NCI-H774 (cell line): ENCODE results near the gene ACCSL.

ENCODE experiments used
- DNase-seq: peaks from one replicate; lab custom pipeline; 2025; lab: John Stamatoyannopoulos, UW

The ACCSL gene

GRCh38 chr11:44018829-44019228 is 29.0 kb upstream of the ACCSL start:
- DNase-seq = no peak

GRCh38 chr11:44024977-44025376 is 22.8 kb upstream of the ACCSL start:
- DNase-seq = no peak

- no peak for DNase-seq
These were observed 22.1 kb upstream of the ACCSL start for GRCh38 chr11:44025727-44026126.

- DNase-seq = no peak
These were observed 19.4 kb upstream of the ACCSL start for GRCh38 chr11:44028401-44028800.

GRCh38 chr11:44028816-44029506 is 18.8 kb upstream of the ACCSL start:
- no peak for DNase-seq

GRCh38 chr11:44029507-44029845 is 18.3 kb upstream of the ACCSL start:
- no peak for DNase-seq

GRCh38 chr11:44029977-44030911 is 17.5 kb upstream of the ACCSL start:
- no peak for DNase-seq

- DNase-seq = no peak
These were observed 16.8 kb upstream of the ACCSL start for GRCh38 chr11:44030996-44031395.

GRCh38 chr11:44031549-44031948 is 16.2 kb upstream of the ACCSL start:
- DNase-seq = no peak

- no peak for DNase-seq
These were observed 15.3 kb upstream of the ACCSL start for GRCh38 chr11:44032299-44033085.

GRCh38 chr11:44033411-44033850 is 14.3 kb upstream of the ACCSL start:
- no peak for DNase-seq

- DNase-seq = no peak
These were observed 13.9 kb upstream of the ACCSL start for GRCh38 chr11:44033856-44034255.

- DNase-seq = no peak
These were observed 13.1 kb upstream of the ACCSL start for GRCh38 chr11:44034639-44035038.

- peak; percentile 61 for DNase-seq
These were observed 10.7 kb upstream of the ACCSL start for GRCh38 chr11:44036811-44037657.

- DNase-seq = no peak
These were observed 10.2 kb upstream of the ACCSL start for GRCh38 chr11:44037658-44037998.

- DNase-seq = no peak
These were observed 4.6 kb upstream of the ACCSL start for GRCh38 chr11:44043157-44043556.

GRCh38 chr11:44046182-44046581 is 1.6 kb upstream of the ACCSL start:
- DNase-seq = no peak

GRCh38 chr11:44047298-44047697 is 483 bp upstream of the ACCSL start:
- no peak for DNase-seq

GRCh38 chr11:44049832-44050231 is 2.1 kb downstream of the ACCSL start:
- no peak for DNase-seq

- no peak for DNase-seq
These were observed 3.4 kb downstream of the ACCSL start for GRCh38 chr11:44051171-44051570.

- DNase-seq = no peak
These were observed 9.6 kb downstream of the ACCSL start for GRCh38 chr11:44057340-44057739.

- DNase-seq = no peak
These were observed 10.5 kb downstream of the ACCSL start for GRCh38 chr11:44058275-44058674.
